Limb (tissue), 2 donors: ENCODE measurements around the gene SLC12A8.

Experiments
- DNase-seq, 2 donors: peaks; one replicate each; pipeline ENCODE4 v3.0.0-alpha.2; 2016; ENCODE audit errors: extremely low spot score in 2 of 2

SLC12A8 gene, protein sequence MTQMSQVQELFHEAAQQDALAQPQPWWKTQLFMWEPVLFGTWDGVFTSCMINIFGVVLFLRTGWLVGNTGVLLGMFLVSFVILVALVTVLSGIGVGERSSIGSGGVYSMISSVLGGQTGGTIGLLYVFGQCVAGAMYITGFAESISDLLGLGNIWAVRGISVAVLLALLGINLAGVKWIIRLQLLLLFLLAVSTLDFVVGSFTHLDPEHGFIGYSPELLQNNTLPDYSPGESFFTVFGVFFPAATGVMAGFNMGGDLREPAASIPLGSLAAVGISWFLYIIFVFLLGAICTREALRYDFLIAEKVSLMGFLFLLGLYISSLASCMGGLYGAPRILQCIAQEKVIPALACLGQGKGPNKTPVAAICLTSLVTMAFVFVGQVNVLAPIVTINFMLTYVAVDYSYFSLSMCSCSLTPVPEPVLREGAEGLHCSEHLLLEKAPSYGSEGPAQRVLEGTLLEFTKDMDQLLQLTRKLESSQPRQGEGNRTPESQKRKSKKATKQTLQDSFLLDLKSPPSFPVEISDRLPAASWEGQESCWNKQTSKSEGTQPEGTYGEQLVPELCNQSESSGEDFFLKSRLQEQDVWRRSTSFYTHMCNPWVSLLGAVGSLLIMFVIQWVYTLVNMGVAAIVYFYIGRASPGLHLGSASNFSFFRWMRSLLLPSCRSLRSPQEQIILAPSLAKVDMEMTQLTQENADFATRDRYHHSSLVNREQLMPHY

DNA sequence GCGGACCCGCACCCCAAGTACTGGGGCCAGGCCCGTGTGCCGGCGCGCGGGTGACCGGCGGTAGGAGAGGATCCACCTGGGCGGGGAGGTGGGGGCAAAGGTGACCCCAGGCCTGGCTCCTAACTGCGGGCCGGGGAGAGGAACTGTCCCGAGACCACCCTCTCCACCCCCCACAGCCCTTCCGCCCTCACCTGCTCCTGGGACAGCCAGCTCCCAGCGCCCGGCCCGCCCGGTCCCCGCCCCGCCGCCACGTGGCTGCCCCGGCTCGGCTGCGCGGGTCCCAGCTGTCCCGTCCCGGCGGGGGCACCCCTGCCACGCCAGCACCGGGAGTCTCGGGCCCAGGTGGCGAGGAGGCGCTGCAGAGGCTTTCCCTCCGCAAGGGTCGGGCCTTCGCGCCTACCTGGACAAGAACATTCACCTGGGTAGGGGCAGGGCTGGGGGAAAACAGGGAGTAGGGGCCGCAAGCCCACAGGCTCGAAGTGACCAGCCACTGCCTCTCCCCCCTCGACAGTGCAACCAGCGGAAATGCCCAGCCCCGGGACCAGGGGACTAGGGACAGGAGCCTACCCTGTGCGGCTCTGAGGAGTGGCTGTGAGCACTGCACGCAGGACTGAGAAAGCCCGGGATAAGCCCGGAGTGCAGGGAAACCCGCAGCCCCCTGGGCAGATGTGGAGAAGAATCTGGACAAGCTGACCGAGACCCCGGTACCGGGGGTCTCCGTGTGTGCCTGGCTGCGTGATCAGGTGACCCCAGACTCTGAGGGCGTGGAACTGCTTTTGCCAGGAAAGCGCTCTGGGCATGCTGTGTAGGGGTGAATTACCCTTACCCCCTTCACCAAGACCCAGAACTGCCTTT, at the start of gene SLC12A8:
Gene SLC12A8, minus strand, starts transcription at position 240 of the 855 bp plus-strand sequence. CDS start 1,399 bp downstream, outside the sequence.
- peak in 1 of 2 donors; percentile 51 for DNase-seq

DNA sequence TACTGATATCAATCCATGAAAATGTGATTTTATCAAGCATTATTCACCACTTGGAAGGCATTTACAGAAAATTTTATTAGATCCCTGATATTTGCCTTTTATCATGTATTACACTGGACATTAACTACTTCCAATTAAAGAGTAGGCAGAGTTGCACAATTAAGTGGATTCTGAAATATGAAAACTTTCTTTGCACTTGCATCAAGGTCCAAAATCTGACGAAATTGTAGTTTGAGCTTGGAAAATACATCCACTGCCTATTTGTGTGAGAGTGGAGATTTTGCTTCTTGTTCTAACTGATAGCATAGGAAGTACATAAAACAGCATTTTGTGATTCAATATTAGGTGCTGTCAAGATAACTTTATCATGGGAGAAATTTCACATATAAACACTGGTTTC, 49.6 kb upstream of the SLC12A8 start:
- DNase-seq = no peak

DNA sequence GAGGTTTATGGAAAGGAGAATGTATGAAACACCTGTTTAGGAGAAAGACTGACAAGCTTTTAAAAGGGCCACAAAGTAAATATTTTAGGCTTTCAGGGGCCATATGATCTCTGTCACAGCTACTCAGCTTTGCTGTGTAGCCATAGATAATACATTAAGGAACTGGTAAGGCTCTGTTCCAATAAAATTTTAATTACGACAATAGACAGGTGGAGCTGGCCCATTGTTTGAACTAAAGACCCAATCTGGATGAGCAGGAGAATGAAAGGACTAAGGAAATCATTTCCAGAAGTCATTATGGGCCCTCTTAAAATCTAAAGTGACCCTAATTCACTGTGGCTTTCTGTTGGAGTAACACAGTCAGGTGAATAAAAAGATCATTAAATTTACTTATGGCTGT, 48.5 kb upstream of the SLC12A8 start:
- no peak for DNase-seq

DNA sequence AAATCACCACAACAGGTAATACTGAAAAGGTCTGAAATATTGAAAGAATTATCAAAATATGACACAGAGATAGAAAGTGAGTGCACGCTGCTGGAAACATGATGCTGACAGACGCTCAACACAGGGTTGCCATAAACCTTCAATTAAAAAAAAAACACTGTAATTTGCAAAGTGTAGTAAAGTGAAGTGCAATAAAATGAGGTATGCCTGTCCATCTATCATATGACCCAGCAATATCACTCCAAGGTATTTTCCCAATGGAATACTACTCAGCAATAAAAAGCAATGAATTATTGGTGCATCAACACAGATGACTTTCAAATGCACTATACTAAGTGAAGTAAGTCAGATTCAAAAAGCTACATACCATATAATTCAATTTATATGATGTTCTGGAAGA, 47.6 kb upstream of the SLC12A8 start:
- no peak for DNase-seq

DNA sequence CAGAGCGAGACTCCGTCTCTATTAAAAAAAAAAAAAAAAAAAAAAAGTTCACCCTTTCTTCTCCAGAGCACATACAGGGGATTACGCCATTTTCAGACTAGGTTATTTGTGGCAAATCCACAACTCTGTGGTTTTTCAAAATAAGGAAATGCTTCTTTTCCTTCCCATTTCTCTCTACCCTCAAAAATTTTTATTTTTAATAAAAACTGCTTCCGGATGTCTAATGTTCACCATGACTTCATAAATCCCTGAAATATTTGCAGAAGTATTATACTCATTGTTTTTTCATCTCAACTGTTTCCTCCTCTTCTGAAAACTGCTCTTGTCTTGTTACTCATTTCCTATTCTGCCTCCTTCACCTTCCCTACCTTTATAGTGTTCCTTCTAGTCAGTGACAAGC, 45.0 kb upstream of the SLC12A8 start:
- no peak for DNase-seq

DNA sequence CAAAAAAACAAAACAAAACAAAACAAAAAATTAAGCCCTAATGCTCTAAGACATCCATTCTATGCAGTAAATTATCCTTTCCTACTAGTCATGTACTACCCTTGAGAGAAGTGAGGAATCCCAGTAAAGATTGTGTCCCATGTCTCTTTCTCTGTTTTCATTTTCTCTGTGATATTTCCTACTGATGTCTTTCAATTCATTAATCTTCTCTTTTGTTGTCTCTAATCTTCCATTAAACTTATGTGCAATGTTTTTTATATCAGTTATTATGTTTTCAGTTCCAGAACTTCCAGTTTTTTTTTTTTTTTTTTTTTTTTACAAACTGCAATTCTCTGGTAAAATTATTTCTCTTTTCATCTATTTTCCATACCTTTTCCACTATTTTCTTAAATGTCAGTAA, 44.1 kb upstream of the SLC12A8 start:
- no peak for DNase-seq

DNA sequence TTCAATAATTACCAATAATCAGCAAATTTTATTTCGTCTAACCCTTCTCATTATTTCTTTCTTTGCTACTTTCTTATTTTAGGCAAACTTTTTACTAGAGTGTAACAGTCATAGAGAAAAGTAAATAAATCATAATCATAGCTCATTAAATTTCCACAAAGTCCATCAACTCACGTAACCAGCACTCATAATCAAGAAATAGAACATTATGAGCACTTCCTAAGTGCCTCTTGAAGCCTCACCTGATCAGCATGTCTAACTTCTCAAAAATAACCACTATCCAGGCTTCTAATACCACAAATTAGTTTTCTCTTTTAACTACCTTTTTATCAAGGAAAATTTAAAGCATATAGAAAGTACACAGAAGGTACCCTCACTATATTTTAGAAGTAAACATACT, 38.4 kb upstream of the SLC12A8 start:
- no peak for DNase-seq

DNA sequence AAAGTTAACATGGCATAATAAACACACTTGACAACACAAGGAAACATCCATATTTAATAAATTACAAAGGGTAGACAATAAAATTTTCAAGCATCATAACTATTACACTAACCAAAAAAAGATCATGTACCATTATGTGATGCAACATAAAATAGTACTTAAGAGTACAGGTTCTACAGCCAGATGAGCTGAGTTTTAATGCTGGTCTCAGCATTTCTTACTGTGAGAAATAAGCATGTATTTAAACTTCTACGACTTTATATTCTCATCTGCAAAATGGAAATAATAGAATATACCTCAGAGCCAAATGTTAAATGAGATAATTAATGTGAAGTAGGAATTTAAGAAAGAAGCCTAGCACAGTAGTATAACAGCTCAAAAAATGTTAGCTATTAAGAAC, 33.7 kb upstream of the SLC12A8 start:
- DNase-seq = no peak

DNA sequence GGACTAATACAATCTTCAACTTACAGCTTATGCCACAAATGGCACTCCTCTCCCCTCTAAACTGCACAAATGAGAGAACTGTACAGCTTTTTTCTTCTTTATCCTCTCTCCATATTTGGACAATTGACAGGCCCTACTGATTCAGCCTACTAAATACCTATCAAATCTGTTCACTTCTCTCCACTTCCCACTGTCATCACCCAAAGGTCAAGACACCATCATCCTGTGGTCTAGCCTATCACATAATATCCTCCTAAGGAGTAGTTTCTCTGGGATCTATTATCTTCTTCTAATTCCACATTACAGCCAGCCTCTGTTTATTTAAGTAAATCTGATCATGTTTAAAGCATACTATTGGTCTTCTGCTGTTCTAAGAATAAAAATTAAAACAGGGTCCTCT, 33.0 kb upstream of the SLC12A8 start:
- no peak for DNase-seq

DNA sequence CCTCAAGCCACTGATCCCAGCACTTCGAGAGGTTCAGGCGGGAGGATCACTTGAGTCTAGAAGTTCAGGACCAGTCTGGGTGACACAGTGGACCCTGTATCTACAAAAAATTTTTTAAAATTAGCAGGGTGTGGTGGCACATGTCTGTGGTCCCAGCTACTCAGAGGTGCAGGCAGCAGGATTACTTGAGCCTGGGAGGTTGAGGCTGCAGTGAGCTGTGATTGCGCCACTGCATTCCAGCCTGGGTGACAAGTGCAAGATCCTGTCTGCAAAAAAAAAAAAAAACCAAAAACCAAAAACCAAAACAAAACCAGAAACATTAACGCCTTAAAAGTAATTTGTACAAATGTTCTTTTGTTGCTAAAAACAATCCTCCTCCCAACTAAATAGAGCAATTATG, 27.9 kb upstream of the SLC12A8 start:
- no peak for DNase-seq

DNA sequence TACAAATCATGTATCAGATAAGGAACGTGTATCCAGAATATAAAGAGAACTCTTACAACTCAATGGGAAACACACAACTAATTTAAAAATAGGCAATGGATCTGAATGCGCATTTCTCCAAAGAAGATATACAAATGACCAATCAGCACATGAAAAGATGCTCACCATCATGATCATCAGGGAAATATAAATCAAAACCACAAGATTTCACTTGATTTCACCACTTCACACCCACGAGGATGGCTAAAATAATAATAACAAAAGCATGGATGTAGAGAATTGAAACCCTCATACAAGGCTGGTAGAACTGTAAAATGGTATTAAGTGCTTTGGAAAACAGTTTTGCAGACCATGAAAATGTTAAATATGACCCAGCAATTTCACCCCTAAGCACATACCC, 26.7 kb upstream of the SLC12A8 start:
- DNase-seq = no peak

DNA sequence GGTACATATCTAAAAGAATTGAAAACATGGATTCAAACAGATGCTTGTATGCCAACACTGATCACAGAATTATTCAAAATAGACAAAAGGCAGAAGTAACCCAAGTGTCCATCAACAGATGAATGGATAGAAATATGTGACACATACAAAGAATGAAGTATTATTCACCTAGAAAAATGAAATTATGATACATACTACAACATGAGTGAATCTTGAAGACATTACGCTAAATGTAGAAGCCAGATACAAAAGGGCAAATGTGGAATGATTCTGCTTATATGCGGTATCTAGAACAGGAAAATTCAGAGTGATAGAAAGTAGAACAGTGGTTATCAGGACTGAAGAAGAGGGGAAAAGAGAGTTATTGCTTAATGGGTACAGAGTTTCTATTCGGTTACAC, 26.2 kb upstream of the SLC12A8 start:
- no peak for DNase-seq

DNA sequence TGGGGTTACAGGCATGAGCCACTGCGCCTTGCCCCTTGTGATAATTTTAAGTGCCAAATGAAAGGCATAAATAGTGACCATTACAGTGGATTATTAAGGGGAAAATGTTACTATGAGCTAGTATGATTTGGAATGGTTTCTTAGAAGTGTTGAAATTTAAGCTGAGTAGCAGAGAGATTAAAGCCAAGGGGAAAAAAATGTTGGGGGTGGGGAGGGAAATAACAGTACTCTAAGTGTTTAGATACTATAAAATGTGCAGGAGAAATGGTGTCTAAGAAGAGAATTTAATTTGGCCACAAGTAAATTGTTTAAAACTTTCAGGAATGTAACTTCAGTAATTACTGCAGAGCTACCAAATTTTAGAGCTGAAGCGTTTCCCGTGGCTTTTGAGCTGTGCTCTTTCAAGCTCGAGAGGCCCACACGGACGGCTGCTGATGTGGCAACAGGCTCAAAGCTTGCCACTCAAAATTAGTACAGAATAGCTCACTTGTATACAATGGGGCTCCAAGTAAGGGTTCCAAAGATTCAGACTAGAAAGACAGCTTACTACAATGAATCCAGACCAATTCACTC, 23.9 kb upstream of the SLC12A8 start:
- no peak for DNase-seq

DNA sequence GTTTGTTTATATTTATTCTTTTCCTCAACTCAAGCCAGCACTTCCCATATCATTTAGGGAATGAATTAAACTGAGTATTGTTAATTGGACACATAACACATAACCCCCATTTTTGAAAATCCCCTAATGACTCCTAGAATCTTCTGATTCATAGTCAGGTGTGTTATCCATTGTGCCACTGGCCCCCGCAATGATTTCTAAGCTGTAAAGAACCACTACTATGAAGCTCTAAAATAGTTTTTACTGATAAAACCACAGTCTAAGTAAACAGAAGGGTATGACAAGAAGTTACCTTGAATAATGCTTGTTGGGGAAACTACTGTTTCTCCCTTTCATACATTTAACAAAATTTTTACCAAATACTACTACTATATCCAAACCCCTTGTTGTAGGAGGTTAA, 22.3 kb upstream of the SLC12A8 start:
- DNase-seq = no peak

DNA sequence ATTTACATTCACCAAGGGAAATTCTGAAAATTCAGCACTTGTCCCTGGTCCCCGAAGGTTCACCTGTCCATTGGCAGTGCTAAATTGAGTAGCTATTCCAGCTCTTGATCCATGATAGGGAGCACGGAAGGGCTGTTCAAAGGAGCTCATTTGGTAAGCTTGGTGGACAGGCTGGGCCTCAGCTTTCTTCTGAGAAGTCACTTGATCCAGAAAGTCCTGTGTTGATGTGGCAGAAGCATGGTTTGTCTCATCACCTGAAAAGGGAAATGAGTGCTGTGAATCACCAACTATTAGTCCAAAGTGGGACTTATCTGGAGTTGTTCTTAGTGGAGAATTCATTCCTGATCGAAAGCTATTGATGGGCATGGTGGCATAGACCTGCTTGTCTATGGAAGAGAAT, 19.9 kb upstream of the SLC12A8 start:
- DNase-seq = no peak

DNA sequence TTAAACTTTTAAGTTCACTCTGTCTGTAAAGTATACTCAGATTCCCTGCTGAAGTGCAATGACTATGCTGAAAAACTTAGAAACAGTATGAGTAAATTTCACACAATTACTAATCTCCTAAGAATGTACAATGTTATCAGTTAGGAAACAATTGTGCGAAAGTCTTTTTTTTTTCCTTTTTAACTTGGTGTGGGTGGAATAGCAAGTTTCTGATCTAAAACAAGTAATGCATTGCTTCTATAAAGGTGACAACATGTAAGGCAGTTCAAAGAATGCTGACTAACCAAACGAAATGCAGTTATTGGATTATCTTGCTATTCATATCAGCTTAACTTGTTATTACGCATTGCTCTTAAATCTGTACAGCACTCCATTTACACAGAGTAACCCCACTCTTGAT, 19.3 kb upstream of the SLC12A8 start:
- no peak for DNase-seq

DNA sequence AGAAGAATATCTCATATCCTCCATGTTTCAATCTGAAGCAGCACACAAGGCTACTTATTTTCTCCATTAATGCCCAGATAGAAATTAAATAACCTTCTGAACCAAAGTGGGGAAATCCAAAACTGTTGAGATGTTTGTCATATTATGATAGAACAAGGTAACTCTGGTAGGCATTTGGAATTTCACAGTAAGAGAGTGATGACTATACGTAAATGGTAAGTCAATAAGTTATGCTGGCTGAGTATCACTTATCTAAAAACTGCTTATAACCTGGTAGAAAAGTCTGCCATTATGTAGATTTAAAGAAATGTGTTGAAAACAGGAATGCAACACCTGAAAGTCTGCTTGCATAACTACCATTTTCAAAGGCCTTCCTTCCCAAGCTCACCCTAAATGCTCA, 17.2 kb upstream of the SLC12A8 start:
- no peak for DNase-seq

DNA sequence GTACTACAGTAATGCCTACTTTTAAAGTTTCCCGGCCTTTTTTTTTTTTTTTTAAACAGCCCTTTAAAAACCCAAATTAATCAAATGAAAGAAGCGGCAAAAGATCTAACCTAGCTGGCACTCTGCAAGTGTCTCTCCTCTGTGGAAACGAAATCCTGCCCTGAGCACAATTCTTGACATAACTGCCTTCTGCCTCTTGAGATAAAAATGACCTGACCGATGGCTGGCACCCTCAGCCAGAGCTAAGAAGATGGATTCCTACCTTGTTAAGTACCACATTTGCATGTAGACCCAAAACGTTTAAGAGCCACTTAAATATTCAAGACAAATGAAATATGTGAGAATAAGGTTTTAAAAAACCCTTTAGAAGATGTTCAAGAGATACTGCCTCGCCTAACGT, 16.6 kb upstream of the SLC12A8 start:
- no peak for DNase-seq

DNA sequence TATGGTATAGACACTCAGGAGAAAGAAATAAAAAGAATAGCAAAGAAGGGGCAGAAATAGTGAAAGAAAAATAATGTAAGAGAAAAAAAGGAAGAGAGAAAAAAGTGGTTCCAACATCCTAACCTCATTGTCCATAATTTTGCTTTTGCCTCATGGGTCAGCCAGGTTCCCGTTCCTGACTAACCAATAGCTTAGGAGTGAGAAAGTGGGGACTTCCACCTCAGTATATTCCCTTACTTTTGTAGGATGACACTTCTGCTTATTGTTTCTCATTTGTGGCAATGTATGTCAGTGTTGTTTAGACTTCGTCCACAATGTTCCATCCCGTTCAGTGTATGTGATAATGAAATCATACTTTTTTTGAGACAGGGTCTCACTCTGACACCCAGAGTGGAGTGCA, 9.3 kb upstream of the SLC12A8 start:
- no peak for DNase-seq

DNA sequence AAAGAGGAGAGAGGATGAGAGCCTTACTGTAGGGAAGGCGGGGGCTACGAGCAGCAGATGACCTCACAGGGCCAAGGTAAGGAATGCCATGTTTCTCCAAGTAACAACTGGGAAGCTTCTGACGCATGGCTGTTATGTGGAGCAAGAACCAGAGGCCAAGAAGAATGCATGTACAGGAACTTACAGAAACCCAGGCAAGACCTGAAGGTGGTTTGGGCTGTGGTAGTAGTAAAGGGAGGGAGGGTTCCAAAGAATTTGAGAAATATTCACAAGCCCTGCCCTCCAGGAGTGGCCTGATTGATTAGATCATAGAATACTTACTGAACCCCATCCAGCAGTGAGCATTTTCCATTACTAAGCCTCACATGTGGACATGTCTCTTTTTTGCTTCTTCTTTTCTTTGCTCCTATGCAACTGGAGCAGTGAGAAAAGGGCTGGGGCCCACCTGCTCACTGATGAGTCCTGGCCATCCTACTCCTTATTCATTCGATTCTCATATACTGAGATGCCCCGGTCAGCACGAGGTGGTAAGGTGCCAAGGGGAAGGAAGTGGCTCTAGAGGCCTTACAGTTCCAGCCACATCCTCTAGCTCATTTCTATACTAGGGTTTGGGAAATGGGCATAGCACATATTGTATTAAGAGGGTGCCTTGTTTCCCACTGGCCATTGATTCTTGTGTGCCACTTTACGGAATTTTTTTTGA, 8.3 kb upstream of the SLC12A8 start:
- no peak for DNase-seq

DNA sequence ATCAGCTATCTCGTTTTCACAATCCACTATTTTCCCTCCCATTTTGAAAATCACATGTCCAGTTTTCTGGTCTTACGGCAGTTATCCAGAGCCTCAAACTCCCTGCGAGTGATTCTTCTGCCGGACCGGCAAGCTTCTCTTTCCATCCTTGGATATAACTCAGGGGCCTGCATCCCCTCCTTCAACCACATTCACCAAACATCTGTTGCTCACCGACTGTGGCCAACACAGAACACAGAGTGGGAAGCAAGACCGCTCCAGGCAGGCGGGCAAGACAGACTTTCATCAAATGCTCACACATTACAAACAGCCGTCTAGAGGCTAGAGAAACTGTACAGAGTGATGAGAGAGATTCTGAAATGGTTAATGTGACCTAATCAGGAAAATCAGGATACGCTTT, 7.6 kb upstream of the SLC12A8 start:
- DNase-seq = no peak
